ENCODE measurements around the gene SP100. TPM values are rescaled to one million over a fixed set of nuclear protein-coding genes. Genes with fewer than 3 reads are reported as not detected.

Gene SP100
- total and polyA plus RNA-seq, 2 donors (not counting 1 experiment from before 2014, with no cell fraction given) = 106 to 120 TPM

DNA sequence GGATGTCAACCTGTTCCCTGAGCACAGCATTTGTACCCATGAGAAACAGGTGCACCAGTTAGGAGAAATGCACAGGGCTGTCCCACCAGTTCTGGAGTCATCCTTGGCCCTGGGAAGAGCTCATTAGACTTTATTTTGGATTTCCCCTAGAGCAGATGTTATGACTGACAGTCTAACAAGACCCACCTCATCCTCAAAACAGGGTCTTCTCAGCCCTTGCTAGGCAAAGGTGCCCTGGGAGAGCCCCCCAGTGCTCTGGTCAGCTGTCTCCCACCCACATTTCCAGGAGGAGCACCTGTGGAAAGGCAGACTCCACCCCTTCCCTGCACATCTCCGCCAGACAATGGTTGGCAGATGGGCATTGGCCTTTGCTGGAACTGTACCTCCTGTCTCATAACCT is 5.7 kb upstream of the SP100 start:
- H3K4me3 ChIP-seq (replicated peaks in 1 of 4; ENCODE audit: control extremely low read depth in 1 of 4, insufficient read depth in 1 of 4, low read depth in 3 of 4, low read length in 4 of 4) = no peak overlapping the region
- no peak overlapping the region for H3K4me2 ChIP-seq (ENCODE audit: extremely low read depth, insufficient read depth, low read length)
- no peak for DNase-seq (ENCODE audit: low read depth in 2 of 2)
- TF ChIP-seq EZH2 (IDR thresholded peaks at IDR 0.05; ENCODE audit: low read length, missing control alignments) (no peak), CTCF (conservative IDR thresholded peaks at IDR 0.05 in 1 of 2, IDR thresholded peaks at IDR 0.05 in 1 of 2; ENCODE audit: low read depth in 1 of 2, low read length in 2 of 2) (no peak)
- no peak overlapping the region for H3K9ac ChIP-seq (ENCODE audit: insufficient read depth, low read length)
- H4K20me1 ChIP-seq (ENCODE audit: control insufficient read depth, extremely low read depth, insufficient read depth, low read length) = no peaks in the 10 kb centered on the region
- no peaks in the 10 kb centered on the region for H3K9me3 ChIP-seq (ENCODE audit: control insufficient read depth, insufficient read depth, low read depth, low read length)
- H3K36me3 ChIP-seq (ENCODE audit: control insufficient read depth, insufficient read depth, low read length) = no peaks in the 10 kb centered on the region
- no peak overlapping the region for H3K27ac ChIP-seq (ENCODE audit: insufficient read depth, low read length)
- no peak overlapping the region for H2AFZ ChIP-seq (ENCODE audit: low read length)
- no peaks in the 10 kb centered on the region for H3K27me3 ChIP-seq (ENCODE audit: control insufficient read depth, insufficient read depth, low read length)
- H3K4me1 ChIP-seq (ENCODE audit: control insufficient read depth, extremely low read depth, insufficient read depth, low read length) = peaks cover 12% of the 10 kb centered on the region
- no peaks in the 10 kb centered on the region for H3K79me2 ChIP-seq (ENCODE audit: control insufficient read depth, insufficient read depth, low read length)

GRCh38 chr2:230410861-230411569 is 5.0 kb upstream of the SP100 start:
- peak overlapping the region; percentile 93 for H3K9ac ChIP-seq (ENCODE audit: insufficient read depth, low read length)
- TF ChIP-seq EZH2 (IDR thresholded peaks at IDR 0.05; ENCODE audit: low read length, missing control alignments) (no peak), CTCF (conservative IDR thresholded peaks at IDR 0.05 in 1 of 2, IDR thresholded peaks at IDR 0.05 in 1 of 2; ENCODE audit: low read depth in 1 of 2, low read length in 2 of 2) (no peak)
- DNase-seq (ENCODE audit: low read depth in 2 of 2) = no peak

DNA sequence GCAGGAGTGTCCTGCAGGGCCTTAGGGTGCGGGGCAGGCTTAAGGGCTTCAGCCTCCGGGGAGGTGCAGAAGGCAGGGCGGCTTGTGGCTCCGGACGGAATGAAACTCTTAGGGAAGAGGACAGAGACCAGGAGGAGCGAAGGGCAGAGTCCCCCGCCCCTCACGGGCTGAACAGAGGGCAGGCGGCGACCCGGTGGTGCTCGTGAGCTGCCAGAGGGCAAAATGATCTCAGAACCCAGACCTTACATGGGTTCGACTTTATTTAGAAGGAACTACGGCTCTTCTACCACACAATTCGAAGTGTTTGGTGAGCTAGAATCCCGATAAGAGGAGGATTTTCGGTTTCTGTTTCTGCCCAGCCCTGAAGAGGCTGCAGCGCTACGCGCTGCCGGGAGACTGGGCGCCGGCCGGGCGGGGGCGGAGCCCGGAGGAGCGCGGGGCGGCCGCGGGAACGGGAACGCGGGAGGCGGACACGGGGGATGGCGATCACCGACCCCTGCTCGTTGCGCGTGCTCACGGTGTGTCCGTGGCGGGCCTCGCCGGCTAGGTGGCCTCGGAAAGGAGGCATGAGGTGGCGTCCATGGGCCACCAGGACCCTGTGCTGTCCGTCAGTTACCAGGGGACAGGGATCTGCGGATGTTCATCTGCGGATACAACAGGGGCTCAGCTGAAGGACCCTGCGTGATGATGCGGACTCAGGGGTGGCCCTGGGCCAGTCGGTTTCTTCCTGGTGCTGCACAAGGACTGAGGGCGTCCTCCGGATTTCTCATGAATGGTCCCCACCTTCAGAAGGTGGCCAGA is 4.2 kb upstream of the SP100 start:
- no peaks in the 10 kb centered on the region for H3K9me3 ChIP-seq (ENCODE audit: control insufficient read depth, insufficient read depth, low read depth, low read length)
- peak overlapping the region; percentile 70 to 88 (median 73) for H3K4me3 ChIP-seq (replicated peaks in 1 of 4; ENCODE audit: control extremely low read depth in 1 of 4, insufficient read depth in 1 of 4, low read depth in 3 of 4, low read length in 4 of 4)
- peak overlapping the region; percentile 99 for H2AFZ ChIP-seq (ENCODE audit: low read length)
- H3K9ac ChIP-seq (ENCODE audit: insufficient read depth, low read length) = peak overlapping the region; percentile 93
- no peaks in the 10 kb centered on the region for H4K20me1 ChIP-seq (ENCODE audit: control insufficient read depth, extremely low read depth, insufficient read depth, low read length)
- TF ChIP-seq CTCF (conservative IDR thresholded peaks at IDR 0.05 in 1 of 2, IDR thresholded peaks at IDR 0.05 in 1 of 2; ENCODE audit: low read depth in 1 of 2, low read length in 2 of 2) (no peak), EZH2 (IDR thresholded peaks at IDR 0.05; ENCODE audit: low read length, missing control alignments) (no peak)
- no peaks in the 10 kb centered on the region for H3K27me3 ChIP-seq (ENCODE audit: control insufficient read depth, insufficient read depth, low read length)
- H3K36me3 ChIP-seq (ENCODE audit: control insufficient read depth, insufficient read depth, low read length) = no peaks in the 10 kb centered on the region
- DNase-seq (ENCODE audit: low read depth in 2 of 2) = peak; percentile 57 to 72
- H3K79me2 ChIP-seq (ENCODE audit: control insufficient read depth, insufficient read depth, low read length) = peaks cover 8% of the 10 kb centered on the region
- H3K4me1 ChIP-seq (ENCODE audit: control insufficient read depth, extremely low read depth, insufficient read depth, low read length) = peaks cover 12% of the 10 kb centered on the region
- H3K27ac ChIP-seq (ENCODE audit: insufficient read depth, low read length) = peak overlapping the region; percentile 95
- H3K4me2 ChIP-seq (ENCODE audit: extremely low read depth, insufficient read depth, low read length) = peak overlapping the region; percentile 86

More at GRCh38 chr2:230410861-230411569, 5.0 kb upstream of the SP100 start:
- peak overlapping the region; percentile 89 for H2AFZ ChIP-seq (ENCODE audit: low read length)
- no peaks in the 10 kb centered on the region for H3K9me3 ChIP-seq (ENCODE audit: control insufficient read depth, insufficient read depth, low read depth, low read length)
- H3K4me2 ChIP-seq (ENCODE audit: extremely low read depth, insufficient read depth, low read length) = peak overlapping the region; percentile 86
- no peaks in the 10 kb centered on the region for H3K27me3 ChIP-seq (ENCODE audit: control insufficient read depth, insufficient read depth, low read length)
- H3K27ac ChIP-seq (ENCODE audit: insufficient read depth, low read length) = peak overlapping the region; percentile 95
- H3K4me3 ChIP-seq (replicated peaks in 1 of 4; ENCODE audit: control extremely low read depth in 1 of 4, insufficient read depth in 1 of 4, low read depth in 3 of 4, low read length in 4 of 4) = peak overlapping the region; percentile 70 to 88 (median 73)
- no peaks in the 10 kb centered on the region for H4K20me1 ChIP-seq (ENCODE audit: control insufficient read depth, extremely low read depth, insufficient read depth, low read length)
- H3K36me3 ChIP-seq (ENCODE audit: control insufficient read depth, insufficient read depth, low read length) = no peaks in the 10 kb centered on the region
- H3K4me1 ChIP-seq (ENCODE audit: control insufficient read depth, extremely low read depth, insufficient read depth, low read length) = peaks cover 12% of the 10 kb centered on the region
- H3K79me2 ChIP-seq (ENCODE audit: control insufficient read depth, insufficient read depth, low read length) = no peaks in the 10 kb centered on the region
